ENCODE measurements around the gene BMP5. TPM values are rescaled to one million over a fixed set of nuclear protein-coding genes. Genes with fewer than 3 reads are reported as not detected.

Gene BMP5
- total RNA-seq, 1 experiment from 2014 or later = 1.6 TPM

- no peaks in the 10 kb centered on the region for H3K36me3 ChIP-seq
- H3K4me3 ChIP-seq = no peak overlapping the region
Measured at GRCh38 chr6:55853008-55854001, 22.1 kb downstream of the BMP5 start.

GRCh38 chr6:55841341-55841740 lies 34.0 kb downstream of the BMP5 start:
- Histone ChIP-seq H3K27me3 (replicated peaks) (no peaks in the 10 kb centered on the region), H3K4me3 (no peak overlapping the region), H3K9me3 (replicated peaks) (no peaks in the 10 kb centered on the region; the same call in 1 of the 2 replicates), H3K4me1 (replicated peaks) (peaks cover 15% of the 10 kb centered on the region), H3K27ac (no peak overlapping the region), H3K36me3 (no peaks in the 10 kb centered on the region)
- no peak for DNase-seq (ENCODE audit: low read depth in 1 of 2, low spot score in 2 of 2)

More at GRCh38 chr6:55853008-55854001, 22.1 kb downstream of the BMP5 start:
- Histone ChIP-seq H3K4me1 (replicated peaks) (peaks cover 15% of the 10 kb centered on the region), H3K27ac (no peak overlapping the region), H3K9me3 (replicated peaks) (no peaks in the 10 kb centered on the region), H3K27me3 (replicated peaks) (no peaks in the 10 kb centered on the region)
- peak in 1 of 2 experiments; percentile 46 for DNase-seq (ENCODE audit: low read depth in 1 of 2, low spot score in 2 of 2)

GRCh38 chr6:55839080-55839479 lies 36.3 kb downstream of the BMP5 start:
- Histone ChIP-seq H3K4me3 (no peak overlapping the region), H3K27ac (no peak overlapping the region), H3K27me3 (replicated peaks) (no peaks in the 10 kb centered on the region), H3K4me1 (replicated peaks) (peaks cover 25% of the 10 kb centered on the region), H3K36me3 (no peaks in the 10 kb centered on the region), H3K9me3 (replicated peaks) (no peaks in the 10 kb centered on the region; the same call in 1 of the 2 replicates)
- DNase-seq (ENCODE audit: low read depth in 1 of 2, low spot score in 2 of 2) = no peak

GRCh38 chr6:55836945-55837344 lies 38.4 kb downstream of the BMP5 start:
- H3K4me3 ChIP-seq = no peak overlapping the region
- H3K27me3 ChIP-seq (replicated peaks) = no peaks in the 10 kb centered on the region
- no peaks in the 10 kb centered on the region for H3K36me3 ChIP-seq
- H3K27ac ChIP-seq = peak overlapping the region; percentile 47
- peaks cover 29% of the 10 kb centered on the region for H3K4me1 ChIP-seq (replicated peaks)
- H3K9me3 ChIP-seq (replicated peaks) = no peaks in the 10 kb centered on the region; the same call in 1 of the 2 replicates
- no peak for DNase-seq (ENCODE audit: low read depth in 1 of 2, low spot score in 2 of 2)

- Histone ChIP-seq H3K27ac (peak overlapping the region; percentile 47), H3K9me3 (replicated peaks) (no peaks in the 10 kb centered on the region; the same call in 1 of the 2 replicates), H3K36me3 (no peaks in the 10 kb centered on the region), H3K27me3 (replicated peaks) (no peaks in the 10 kb centered on the region), H3K4me3 (no peak overlapping the region), H3K4me1 (replicated peaks) (peaks cover 26% of the 10 kb centered on the region)
- peak; percentile 62 to 80 for DNase-seq (ENCODE audit: low read depth in 1 of 2, low spot score in 2 of 2)
Measured at GRCh38 chr6:55836481-55836880, 38.9 kb downstream of the BMP5 start.

GRCh38 chr6:55835220-55835619 lies 40.2 kb downstream of the BMP5 start:
- no peaks in the 10 kb centered on the region for H3K27me3 ChIP-seq (replicated peaks)
- no peak for DNase-seq (ENCODE audit: low read depth in 1 of 2, low spot score in 2 of 2)
- no peaks in the 10 kb centered on the region; the same call in 1 of the 2 replicates for H3K9me3 ChIP-seq (replicated peaks)
- H3K36me3 ChIP-seq = no peaks in the 10 kb centered on the region
- H3K27ac ChIP-seq = peak overlapping the region; percentile 4; the same call in 1 of the 2 replicates
- peaks cover 19% of the 10 kb centered on the region for H3K4me1 ChIP-seq (replicated peaks)
- no peak overlapping the region for H3K4me3 ChIP-seq

- no peak overlapping the region for H3K4me3 ChIP-seq
- H3K36me3 ChIP-seq = no peaks in the 10 kb centered on the region
- H3K9me3 ChIP-seq (replicated peaks) = no peaks in the 10 kb centered on the region; the same call in 1 of the 2 replicates
- DNase-seq (ENCODE audit: low read depth in 1 of 2, low spot score in 2 of 2) = no peak
- no peak overlapping the region for H3K27ac ChIP-seq
- no peaks in the 10 kb centered on the region for H3K27me3 ChIP-seq (replicated peaks)
- H3K4me1 ChIP-seq (replicated peaks) = peaks cover 19% of the 10 kb centered on the region
Measured at GRCh38 chr6:55833284-55833683, 42.1 kb downstream of the BMP5 start.

- peaks cover 39% of the 10 kb centered on the region for H3K4me1 ChIP-seq (replicated peaks)
- no peaks in the 10 kb centered on the region for H3K27me3 ChIP-seq (replicated peaks)
- no peaks in the 10 kb centered on the region for H3K9me3 ChIP-seq (replicated peaks)
- DNase-seq (ENCODE audit: low read depth in 1 of 2, low spot score in 2 of 2) = peak in 1 of 2 experiments; percentile 28
- H3K36me3 ChIP-seq = no peaks in the 10 kb centered on the region
- no peak overlapping the region for H3K27ac ChIP-seq
- no peak overlapping the region for H3K4me3 ChIP-seq
Measured at GRCh38 chr6:55827818-55828522, 47.4 kb downstream of the BMP5 start.

- no peaks in the 10 kb centered on the region for H3K36me3 ChIP-seq
- no peaks in the 10 kb centered on the region for H3K27me3 ChIP-seq (replicated peaks)
- DNase-seq (ENCODE audit: low read depth in 1 of 2, low spot score in 2 of 2) = no peak
Measured at GRCh38 chr6:55826941-55827340, 48.4 kb downstream of the BMP5 start.

GRCh38 chr6:55825402-55826051 lies 49.9 kb downstream of the BMP5 start:
- Histone ChIP-seq H3K27ac (no peak overlapping the region; the same call in 1 of the 2 replicates), H3K4me1 (replicated peaks) (peaks cover 43% of the 10 kb centered on the region), H3K9me3 (replicated peaks) (no peaks in the 10 kb centered on the region), H3K4me3 (no peak overlapping the region), H3K27me3 (replicated peaks) (no peaks in the 10 kb centered on the region), H3K36me3 (no peaks in the 10 kb centered on the region)
- DNase-seq (ENCODE audit: low read depth in 1 of 2, low spot score in 2 of 2) = peak in 1 of 2 experiments; percentile 30

More at GRCh38 chr6:55826941-55827340, 48.4 kb downstream of the BMP5 start:
- H3K4me3 ChIP-seq = no peak overlapping the region
- peaks cover 41% of the 10 kb centered on the region for H3K4me1 ChIP-seq (replicated peaks)
- H3K27ac ChIP-seq = no peak overlapping the region
- H3K9me3 ChIP-seq (replicated peaks) = no peaks in the 10 kb centered on the region

GRCh38 chr6:55822815-55823214 lies 52.6 kb downstream of the BMP5 start:
- Histone ChIP-seq H3K4me1 (replicated peaks) (peaks cover 56% of the 10 kb centered on the region), H3K9me3 (replicated peaks) (no peaks in the 10 kb centered on the region), H3K27ac (no peak overlapping the region), H3K4me3 (no peak overlapping the region), H3K27me3 (replicated peaks) (no peaks in the 10 kb centered on the region), H3K36me3 (no peaks in the 10 kb centered on the region)
- DNase-seq (ENCODE audit: low read depth in 1 of 2, low spot score in 2 of 2) = peak in 1 of 2 experiments; percentile 29

GRCh38 chr6:55822005-55822404 lies 53.4 kb downstream of the BMP5 start:
- H3K9me3 ChIP-seq (replicated peaks) = no peaks in the 10 kb centered on the region
- no peaks in the 10 kb centered on the region for H3K36me3 ChIP-seq
- H3K27me3 ChIP-seq (replicated peaks) = no peaks in the 10 kb centered on the region
- H3K4me3 ChIP-seq = no peak overlapping the region
- DNase-seq (ENCODE audit: low read depth in 1 of 2, low spot score in 2 of 2) = no peak
- H3K27ac ChIP-seq = no peak overlapping the region
- H3K4me1 ChIP-seq (replicated peaks) = peaks cover 47% of the 10 kb centered on the region

GRCh38 chr6:55820696-55821095 lies 54.7 kb downstream of the BMP5 start:
- H3K27ac ChIP-seq = peak overlapping the region; percentile 90
- no peak overlapping the region for H3K4me3 ChIP-seq
- H3K27me3 ChIP-seq (replicated peaks) = no peaks in the 10 kb centered on the region
- H3K36me3 ChIP-seq = no peaks in the 10 kb centered on the region
- H3K4me1 ChIP-seq (replicated peaks) = peaks cover 40% of the 10 kb centered on the region
- no peak for DNase-seq (ENCODE audit: low read depth in 1 of 2, low spot score in 2 of 2)
- no peaks in the 10 kb centered on the region for H3K9me3 ChIP-seq (replicated peaks)

All from SJSA1 (cell line).